ENCODE results near the gene MPHOSPH8.

DNA sequence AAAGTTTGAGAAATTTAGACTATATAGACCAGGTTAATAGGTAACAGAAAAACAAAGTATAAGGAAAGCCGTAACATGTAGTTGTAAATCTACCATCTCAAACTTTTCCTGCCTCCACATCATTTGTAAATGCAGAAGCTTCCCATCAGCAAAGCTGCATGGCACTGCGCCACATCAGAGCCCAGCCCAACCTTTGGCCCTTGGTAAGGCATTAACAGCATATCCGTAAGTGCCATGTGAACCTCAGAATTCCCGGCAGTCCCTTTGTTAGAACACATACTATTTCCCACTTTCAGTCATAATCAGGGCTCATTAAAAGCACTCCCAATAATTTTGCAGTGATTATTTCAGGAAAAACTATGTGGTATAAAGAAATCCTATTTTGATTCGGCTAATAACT is 51.6 kb downstream of the MPHOSPH8 start:
- TF ChIP-seq, protein P1, sequence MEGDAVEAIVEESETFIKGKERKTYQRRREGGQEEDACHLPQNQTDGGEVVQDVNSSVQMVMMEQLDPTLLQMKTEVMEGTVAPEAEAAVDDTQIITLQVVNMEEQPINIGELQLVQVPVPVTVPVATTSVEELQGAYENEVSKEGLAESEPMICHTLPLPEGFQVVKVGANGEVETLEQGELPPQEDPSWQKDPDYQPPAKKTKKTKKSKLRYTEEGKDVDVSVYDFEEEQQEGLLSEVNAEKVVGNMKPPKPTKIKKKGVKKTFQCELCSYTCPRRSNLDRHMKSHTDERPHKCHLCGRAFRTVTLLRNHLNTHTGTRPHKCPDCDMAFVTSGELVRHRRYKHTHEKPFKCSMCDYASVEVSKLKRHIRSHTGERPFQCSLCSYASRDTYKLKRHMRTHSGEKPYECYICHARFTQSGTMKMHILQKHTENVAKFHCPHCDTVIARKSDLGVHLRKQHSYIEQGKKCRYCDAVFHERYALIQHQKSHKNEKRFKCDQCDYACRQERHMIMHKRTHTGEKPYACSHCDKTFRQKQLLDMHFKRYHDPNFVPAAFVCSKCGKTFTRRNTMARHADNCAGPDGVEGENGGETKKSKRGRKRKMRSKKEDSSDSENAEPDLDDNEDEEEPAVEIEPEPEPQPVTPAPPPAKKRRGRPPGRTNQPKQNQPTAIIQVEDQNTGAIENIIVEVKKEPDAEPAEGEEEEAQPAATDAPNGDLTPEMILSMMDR (IDR thresholded peaks at IDR 0.05): no peak
- no peak for TF ChIP-seq POLR2A (IDR thresholded peaks at IDR 0.05)

Measured in tibial nerve (tissue), 3 donors.